ENCODE results near the gene KIF21A. TPM values are rescaled to one million over a fixed set of nuclear protein-coding genes. Genes with fewer than 3 reads are reported as not detected.

KIF21A gene
- total and polyA plus RNA-seq, 2 donors (not counting 1 experiment from before 2014, with no cell fraction given): 2.5 to 5.9 TPM

DNA sequence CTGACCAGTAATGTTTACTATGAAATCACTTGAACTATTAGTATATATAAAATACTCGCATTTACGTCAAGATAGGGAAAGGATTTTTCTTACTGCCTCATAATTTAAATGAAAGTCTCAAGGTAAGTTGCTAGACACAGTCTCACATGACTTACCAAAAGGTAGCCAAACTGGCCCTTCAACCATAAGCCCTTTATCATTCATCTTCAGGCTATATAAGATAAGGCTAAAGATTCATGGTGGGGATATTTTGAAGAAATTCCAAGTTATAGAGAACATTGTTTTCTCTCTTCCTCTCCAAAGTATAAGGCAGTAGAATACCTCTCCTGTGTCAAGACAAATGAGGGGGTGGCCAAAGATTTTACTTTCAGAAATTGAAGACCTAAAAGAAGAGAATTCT is 23.4 kb downstream of the KIF21A start:
- Histone ChIP-seq H3K9me3 (ENCODE audit: control insufficient read depth, insufficient read depth, low read depth, low read length) (no peaks in the 10 kb centered on the region), H3K9ac (ENCODE audit: insufficient read depth, low read length) (no peak overlapping the region), H3K79me2 (ENCODE audit: control insufficient read depth, insufficient read depth, low read length) (no peaks in the 10 kb centered on the region), H2AFZ (ENCODE audit: low read length) (no peak overlapping the region), H3K27ac (ENCODE audit: insufficient read depth, low read length) (no peak overlapping the region), H3K4me3 (replicated peaks in 1 of 4; ENCODE audit: control extremely low read depth in 1 of 4, insufficient read depth in 1 of 4, low read depth in 3 of 4, low read length in 4 of 4) (no peak overlapping the region), H3K27me3 (ENCODE audit: control insufficient read depth, insufficient read depth, low read length) (no peaks in the 10 kb centered on the region), H3K36me3 (ENCODE audit: control insufficient read depth, insufficient read depth, low read length) (no peaks in the 10 kb centered on the region), H4K20me1 (ENCODE audit: control insufficient read depth, extremely low read depth, insufficient read depth, low read length) (no peaks in the 10 kb centered on the region), H3K4me1 (ENCODE audit: control insufficient read depth, extremely low read depth, insufficient read depth, low read length) (no peaks in the 10 kb centered on the region), H3K4me2 (ENCODE audit: extremely low read depth, insufficient read depth, low read length) (no peak overlapping the region)
- TF ChIP-seq EZH2 (IDR thresholded peaks at IDR 0.05; ENCODE audit: low read length, missing control alignments): no peak
- TF ChIP-seq, protein P1, sequence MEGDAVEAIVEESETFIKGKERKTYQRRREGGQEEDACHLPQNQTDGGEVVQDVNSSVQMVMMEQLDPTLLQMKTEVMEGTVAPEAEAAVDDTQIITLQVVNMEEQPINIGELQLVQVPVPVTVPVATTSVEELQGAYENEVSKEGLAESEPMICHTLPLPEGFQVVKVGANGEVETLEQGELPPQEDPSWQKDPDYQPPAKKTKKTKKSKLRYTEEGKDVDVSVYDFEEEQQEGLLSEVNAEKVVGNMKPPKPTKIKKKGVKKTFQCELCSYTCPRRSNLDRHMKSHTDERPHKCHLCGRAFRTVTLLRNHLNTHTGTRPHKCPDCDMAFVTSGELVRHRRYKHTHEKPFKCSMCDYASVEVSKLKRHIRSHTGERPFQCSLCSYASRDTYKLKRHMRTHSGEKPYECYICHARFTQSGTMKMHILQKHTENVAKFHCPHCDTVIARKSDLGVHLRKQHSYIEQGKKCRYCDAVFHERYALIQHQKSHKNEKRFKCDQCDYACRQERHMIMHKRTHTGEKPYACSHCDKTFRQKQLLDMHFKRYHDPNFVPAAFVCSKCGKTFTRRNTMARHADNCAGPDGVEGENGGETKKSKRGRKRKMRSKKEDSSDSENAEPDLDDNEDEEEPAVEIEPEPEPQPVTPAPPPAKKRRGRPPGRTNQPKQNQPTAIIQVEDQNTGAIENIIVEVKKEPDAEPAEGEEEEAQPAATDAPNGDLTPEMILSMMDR (conservative IDR thresholded peaks at IDR 0.05 in 1 of 2, IDR thresholded peaks at IDR 0.05 in 1 of 2; ENCODE audit: low read depth in 1 of 2, low read length in 2 of 2): no peak
- no peak for DNase-seq (ENCODE audit: low read depth in 2 of 2)

- no peaks in the 10 kb centered on the region for H3K36me3 ChIP-seq (ENCODE audit: control insufficient read depth, insufficient read depth, low read length)
- no peak for DNase-seq (ENCODE audit: low read depth in 2 of 2)
- H3K27me3 ChIP-seq (ENCODE audit: control insufficient read depth, insufficient read depth, low read length): no peaks in the 10 kb centered on the region
- no peak overlapping the region for H3K4me2 ChIP-seq (ENCODE audit: extremely low read depth, insufficient read depth, low read length)
- H4K20me1 ChIP-seq (ENCODE audit: control insufficient read depth, extremely low read depth, insufficient read depth, low read length): no peaks in the 10 kb centered on the region
- H2AFZ ChIP-seq (ENCODE audit: low read length): no peak overlapping the region
- H3K9ac ChIP-seq (ENCODE audit: insufficient read depth, low read length): no peak overlapping the region
- no peak overlapping the region for H3K27ac ChIP-seq (ENCODE audit: insufficient read depth, low read length)
- H3K9me3 ChIP-seq (ENCODE audit: control insufficient read depth, insufficient read depth, low read depth, low read length): no peaks in the 10 kb centered on the region
- TF ChIP-seq, protein P1 (conservative IDR thresholded peaks at IDR 0.05 in 1 of 2, IDR thresholded peaks at IDR 0.05 in 1 of 2; ENCODE audit: low read depth in 1 of 2, low read length in 2 of 2): no peak
- TF ChIP-seq EZH2 (IDR thresholded peaks at IDR 0.05; ENCODE audit: low read length, missing control alignments): no peak
- no peak overlapping the region for H3K4me3 ChIP-seq (replicated peaks in 1 of 4; ENCODE audit: control extremely low read depth in 1 of 4, insufficient read depth in 1 of 4, low read depth in 3 of 4, low read length in 4 of 4)
- no peaks in the 10 kb centered on the region for H3K4me1 ChIP-seq (ENCODE audit: control insufficient read depth, extremely low read depth, insufficient read depth, low read length)
- H3K79me2 ChIP-seq (ENCODE audit: control insufficient read depth, insufficient read depth, low read length): no peaks in the 10 kb centered on the region
Measured at GRCh38 chr12:39417916-39418315, 25.0 kb downstream of the KIF21A start.

DNA sequence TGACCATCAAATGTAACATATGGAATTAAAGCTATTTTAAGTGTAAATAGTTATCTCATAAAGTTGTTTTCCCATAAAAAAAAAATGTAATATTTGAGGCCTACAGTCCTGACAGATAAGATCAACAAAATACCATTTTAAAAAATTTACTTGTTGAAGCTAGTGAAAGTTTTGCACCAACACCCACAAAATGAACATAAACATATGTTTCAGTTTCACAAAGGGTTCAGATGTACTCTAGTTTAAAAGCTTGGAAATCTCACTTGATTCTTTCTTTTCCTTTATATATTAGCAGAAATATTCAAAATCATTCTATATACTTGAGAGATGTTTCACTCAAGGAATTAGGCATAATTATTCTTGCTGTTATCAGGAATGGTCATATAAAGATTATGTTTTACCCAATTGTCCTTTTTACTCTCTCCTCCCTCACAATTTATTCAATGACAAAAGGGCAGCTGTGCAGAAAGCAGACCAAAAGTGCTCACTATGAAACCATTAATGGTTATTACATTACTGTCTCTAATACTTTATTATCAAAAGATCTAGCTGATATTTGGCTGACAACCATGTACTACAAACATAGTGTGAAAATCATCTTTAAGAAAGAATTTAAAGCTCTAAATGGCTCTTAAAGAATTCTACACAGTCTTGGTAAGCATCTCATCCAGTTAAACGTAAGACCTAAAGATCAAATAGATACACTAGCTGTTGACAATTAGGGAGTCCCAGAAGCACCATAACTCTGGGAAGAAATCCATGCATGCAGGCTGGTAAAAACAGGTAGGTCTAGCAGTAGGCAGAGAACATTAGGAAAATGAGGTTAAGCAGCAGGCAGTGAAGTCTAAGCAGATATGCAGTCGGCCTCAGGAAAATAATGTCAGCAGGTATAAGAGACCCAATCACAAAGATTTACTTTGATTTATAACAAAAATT is 28.8 kb downstream of the KIF21A start:
- TF ChIP-seq, protein P1 (conservative IDR thresholded peaks at IDR 0.05 in 1 of 2, IDR thresholded peaks at IDR 0.05 in 1 of 2; ENCODE audit: low read depth in 1 of 2, low read length in 2 of 2): no peak
- TF ChIP-seq EZH2 (IDR thresholded peaks at IDR 0.05; ENCODE audit: low read length, missing control alignments): no peak
- Histone ChIP-seq H3K4me3 (replicated peaks in 1 of 4; ENCODE audit: control extremely low read depth in 1 of 4, insufficient read depth in 1 of 4, low read depth in 3 of 4, low read length in 4 of 4) (no peak overlapping the region), H3K9ac (ENCODE audit: insufficient read depth, low read length) (no peak overlapping the region), H3K4me2 (ENCODE audit: extremely low read depth, insufficient read depth, low read length) (no peak overlapping the region), H3K27ac (ENCODE audit: insufficient read depth, low read length) (no peak overlapping the region), H3K79me2 (ENCODE audit: control insufficient read depth, insufficient read depth, low read length) (no peaks in the 10 kb centered on the region), H3K27me3 (ENCODE audit: control insufficient read depth, insufficient read depth, low read length) (no peaks in the 10 kb centered on the region), H4K20me1 (ENCODE audit: control insufficient read depth, extremely low read depth, insufficient read depth, low read length) (no peaks in the 10 kb centered on the region), H3K9me3 (ENCODE audit: control insufficient read depth, insufficient read depth, low read depth, low read length) (no peaks in the 10 kb centered on the region), H3K4me1 (ENCODE audit: control insufficient read depth, extremely low read depth, insufficient read depth, low read length) (no peaks in the 10 kb centered on the region), H3K36me3 (ENCODE audit: control insufficient read depth, insufficient read depth, low read length) (no peaks in the 10 kb centered on the region), H2AFZ (ENCODE audit: low read length) (no peak overlapping the region)
- no peak for DNase-seq (ENCODE audit: low read depth in 2 of 2)
